ENCODE measurements around the gene GLRX5.
"Not testable (repeated sequence)": the region's sequence is repeated elsewhere in the genome, so short reads cannot be mapped to it uniquely, and the experiment has no call there.

The GLRX5 gene

GRCh38 chr14:95577067-95577800 lies 42.4 kb downstream of the GLRX5 start:
- no peaks in the 10 kb centered on the region for H3K9me3 Mint-ChIP-seq
- H3K4me1 Mint-ChIP-seq (ENCODE audit: low read depth), result no peaks in the 10 kb centered on the region
- no peak overlapping the region for H3K27ac Mint-ChIP-seq
- no peak overlapping the region for H3K4me3 Mint-ChIP-seq
- H3K27me3 Mint-ChIP-seq, result peaks cover 5% of the 10 kb centered on the region
- H3K36me3 Mint-ChIP-seq (ENCODE audit: low read depth), result no peaks in the 10 kb centered on the region
- intact Hi-C loops (cut with micrococcal nuclease), result no loop called here

DNA sequence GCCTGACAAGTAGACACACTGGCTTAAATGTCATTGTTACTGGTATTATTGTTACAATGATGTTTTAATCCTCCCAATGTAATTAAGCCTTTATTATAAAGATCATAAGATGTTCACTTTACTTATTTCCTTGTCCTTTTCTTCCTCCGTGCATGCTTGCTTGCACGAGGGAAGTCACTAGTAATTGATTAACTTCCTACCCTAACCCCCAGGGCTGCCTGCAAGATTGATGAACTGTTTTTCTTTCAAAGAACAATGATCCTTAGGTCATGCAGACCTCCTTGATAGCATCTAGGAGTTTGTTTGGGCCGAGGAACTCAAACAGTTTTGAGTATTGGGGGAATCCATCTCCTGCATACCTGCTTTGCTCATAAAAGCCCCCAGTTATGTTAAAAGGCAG lies 43.0 kb downstream of the GLRX5 start:
- Mint-ChIP-seq H3K4me1 (ENCODE audit: low read depth) (no peaks in the 10 kb centered on the region), H3K36me3 (ENCODE audit: low read depth) (no peaks in the 10 kb centered on the region), H3K4me3 (no peak overlapping the region), H3K9me3 (no peaks in the 10 kb centered on the region), H3K27me3 (peaks cover 5% of the 10 kb centered on the region), H3K27ac (no peak overlapping the region)
- intact Hi-C loops (cut with micrococcal nuclease), result no loop called here

GRCh38 chr14:95583836-95584617 lies 49.2 kb downstream of the GLRX5 start:
- not testable (repeated sequence) for H3K4me3 Mint-ChIP-seq

DNA sequence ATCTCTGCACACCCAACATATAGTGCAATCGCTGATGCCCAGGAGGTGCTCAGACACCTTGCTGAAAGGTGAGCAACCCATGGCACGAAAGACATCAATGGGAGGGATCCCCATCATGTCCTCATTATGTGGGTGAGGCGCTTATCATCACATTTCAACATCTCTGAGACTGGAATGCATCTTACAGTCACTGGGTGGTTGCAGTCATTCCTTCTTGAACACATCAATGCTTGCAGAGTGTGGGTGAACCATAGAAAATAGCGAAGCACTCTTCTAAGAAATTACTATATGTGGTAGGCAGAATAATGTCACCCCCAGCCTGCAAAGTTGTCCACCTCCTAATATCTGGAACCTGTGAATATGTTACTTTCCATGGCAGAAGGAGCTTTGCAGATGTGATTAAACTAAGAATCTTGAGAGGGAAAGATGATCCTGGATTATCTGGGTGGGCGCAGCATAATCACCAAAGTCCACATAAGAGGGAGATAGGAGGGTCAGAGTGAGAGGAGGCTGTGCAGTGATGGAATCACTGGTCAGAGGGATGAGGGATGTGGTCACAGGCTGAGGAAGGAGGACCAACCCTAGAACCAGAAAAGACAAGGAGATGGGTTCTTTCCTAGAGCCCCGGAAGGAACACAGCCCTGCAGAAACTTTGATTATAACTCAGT lies 51.2 kb downstream of the GLRX5 start:
- Mint-ChIP-seq H3K4me1 (ENCODE audit: low read depth) (peaks cover 5% of the 10 kb centered on the region), H3K27me3 (peaks cover 2% of the 10 kb centered on the region), H3K9me3 (peaks cover 10% of the 10 kb centered on the region), H3K4me3 (no peak overlapping the region), H3K27ac (no peak overlapping the region), H3K36me3 (ENCODE audit: low read depth) (no peaks in the 10 kb centered on the region)
- intact Hi-C loops (cut with micrococcal nuclease), result no loop called here

More at GRCh38 chr14:95583836-95584617, 49.2 kb downstream of the GLRX5 start:
- H3K27ac Mint-ChIP-seq; H3K27me3 Mint-ChIP-seq; intact Hi-C loops (cut with micrococcal nuclease); H3K36me3 Mint-ChIP-seq (ENCODE audit: low read depth); H3K4me1 Mint-ChIP-seq (ENCODE audit: low read depth); H3K9me3 Mint-ChIP-seq: not testable (repeated sequence)

DNA sequence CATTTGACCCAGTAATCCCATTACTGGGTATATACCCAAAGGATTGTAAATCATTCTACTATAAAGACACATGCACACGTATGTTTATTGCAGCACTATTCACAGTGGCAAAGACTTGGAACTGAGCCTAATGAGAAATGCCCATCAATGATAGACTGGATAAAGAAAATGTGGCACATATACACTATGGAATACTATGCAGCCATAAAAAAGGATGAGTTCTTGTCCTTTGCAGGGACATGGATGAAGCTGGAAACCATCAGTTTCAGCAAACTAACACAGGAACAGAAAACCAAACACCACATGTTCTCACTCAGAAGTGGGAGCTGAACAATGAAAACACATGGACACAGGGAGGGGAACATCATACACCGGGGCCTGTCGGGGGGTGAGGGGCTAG lies 56.3 kb downstream of the GLRX5 start:
- H3K9me3 Mint-ChIP-seq; intact Hi-C loops (cut with micrococcal nuclease); H3K27me3 Mint-ChIP-seq; H3K4me1 Mint-ChIP-seq (ENCODE audit: low read depth); H3K36me3 Mint-ChIP-seq (ENCODE audit: low read depth); H3K4me3 Mint-ChIP-seq; H3K27ac Mint-ChIP-seq: not testable (repeated sequence)

Measured in dendritic cell treated with granulocyte-macrophage colony-stimulating factor and Interleukin-4, amounts not matched to agents 40 ng/mL and 50 ng/mL, for 4 days (primary cell).